ENCODE results near the gene SLC22A1.
A peak's percentile ranks its signal among the peaks of the same experiment; 100 is the strongest.
"Not testable (repeated sequence)": the region's sequence is repeated elsewhere in the genome, so short reads cannot be mapped to it uniquely, and the experiment has no call there.

Gene SLC22A1

GRCh38 chr6:160138839-160139419 is 17.3 kb downstream of the SLC22A1 start:
- no peak for DNase-seq

- DNase-seq: peak; percentile 94
Measured at GRCh38 chr6:160139420-160139851, 17.8 kb downstream of the SLC22A1 start.

- not testable (repeated sequence) for DNase-seq
Measured at GRCh38 chr6:160140493-160140892, 18.9 kb downstream of the SLC22A1 start.

- DNase-seq: peak; percentile 58
Measured at GRCh38 chr6:160141001-160141726, 19.5 kb downstream of the SLC22A1 start.

GRCh38 chr6:160142115-160142715 is 20.6 kb downstream of the SLC22A1 start:
- no peak for DNase-seq

- no peak for DNase-seq
Measured at GRCh38 chr6:160146454-160147145, 25.0 kb downstream of the SLC22A1 start.

- no peak for DNase-seq
Measured at GRCh38 chr6:160147146-160147536, 25.5 kb downstream of the SLC22A1 start.

GRCh38 chr6:160154471-160154870 is 32.9 kb downstream of the SLC22A1 start:
- DNase-seq: no peak

- peak; percentile 22 for DNase-seq
Measured at GRCh38 chr6:160156842-160157241, 35.2 kb downstream of the SLC22A1 start.

GRCh38 chr6:160160450-160160849 is 38.8 kb downstream of the SLC22A1 start:
- DNase-seq: no peak

GRCh38 chr6:160160929-160161646 is 39.5 kb downstream of the SLC22A1 start:
- DNase-seq: no peak

GRCh38 chr6:160161647-160161986 is 40.0 kb downstream of the SLC22A1 start:
- no peak for DNase-seq

- DNase-seq: no peak
Measured at GRCh38 chr6:160162030-160162566, 40.5 kb downstream of the SLC22A1 start.

GRCh38 chr6:160163425-160163824 is 41.8 kb downstream of the SLC22A1 start:
- no peak for DNase-seq

GRCh38 chr6:160163912-160164311 is 42.3 kb downstream of the SLC22A1 start:
- DNase-seq: no peak

GRCh38 chr6:160165928-160166327 is 44.3 kb downstream of the SLC22A1 start:
- not testable (repeated sequence) for DNase-seq

GRCh38 chr6:160167604-160168399 is 46.2 kb downstream of the SLC22A1 start:
- DNase-seq: no peak

- DNase-seq: no peak
Measured at GRCh38 chr6:160170018-160170680, 48.5 kb downstream of the SLC22A1 start.

- no peak for DNase-seq
Measured at GRCh38 chr6:160172704-160173103, 51.1 kb downstream of the SLC22A1 start.

- no peak for DNase-seq
Measured at GRCh38 chr6:160173806-160174527, 52.4 kb downstream of the SLC22A1 start.

Measured in fibroblast of skin of abdomen (primary cell).